K562 (cell line): ENCODE results near the gene SP140L. TPM values are rescaled to one million over a fixed set of nuclear protein-coding genes. Genes with fewer than 3 reads are reported as not detected.

Experiments used
- ATAC-seq: fragments of 200-7000 bp; cut with Tn5 transposase; 3 replicates; pipeline ENCODE4 v1.9.1; 2020; ENCODE audit warnings: moderate library complexity
- BruUV-seq: library from RNA; stranded (reverse); fragments of 400-500 nt; replicated peaks from 2 replicates; lab custom pipeline; 2021; lab: Mats Ljungman, UMichigan
- CTCF ChIA-PET: fragments of 300-600 bp; formaldehyde crosslinking; extraction: SDS; loops from one replicate; lab custom pipeline; 2021; ENCODE audit warnings: low intra/inter-chr PET ratio; lab: Yijun Ruan, JAX
- POLR2A ChIA-PET: fragments of 300-600, 350-650 bp; sonication (Branson Sonifier 250); formaldehyde crosslinking; extraction: SDS; loops from one replicate; lab custom pipeline; 2021; ENCODE audit warnings: antibody characterized with exemption, inconsistent platforms; lab: Yijun Ruan, JAX
- DNase-seq, 4 experiments: peaks; one replicate each; pipeline versions ENCODE4 v3.0.0 to v3.0.0-alpha.2; 2011 to 2018; ENCODE audit warnings: low spot score in 3 of 4, mixed read lengths in 3 of 4; ENCODE audit errors: extremely low read depth in 1 of 4
- FAIRE-seq: peaks from 2 replicates; lab custom pipeline; 2011; peaks lifted over from hg19 to GRCh38; lab: Jason Lieb, UNC
- H2AFZ ChIP-seq: 2 replicates; pipeline ENCODE4 v1.6.0; 2011; ENCODE audit warnings: low read depth, low read length, control low read depth, inconsistent platforms
- H3K27ac ChIP-seq: fragments of 200-600 bp; 3 replicates; pipeline ENCODE4 v1.8.0; 2011; ENCODE audit warnings: low read depth, mild to moderate bottlenecking, control low read depth, inconsistent platforms, low read length, moderate library complexity, mixed read lengths; ENCODE audit errors: extremely low read depth
- H3K27me3 ChIP-seq, 2 experiments: fragments of 300-600 bp in 1 of 2; 2 replicates in 1 of 2; 3 replicates in 1 of 2; pipeline versions ENCODE4 v1.6.0 to v1.8.0; 2011; ENCODE audit warnings: inconsistent platforms in 2 of 2, low read length in 2 of 2, mild to moderate bottlenecking in 1 of 2, mixed read lengths in 1 of 2, moderate library complexity in 1 of 2; ENCODE audit not compliant: control insufficient read depth in 2 of 2, insufficient read depth in 2 of 2
- H3K36me3 ChIP-seq: fragments of 300-600 bp; 3 replicates; pipeline ENCODE4 v1.8.0; 2011; ENCODE audit warnings: mild to moderate bottlenecking, low read length, inconsistent platforms; ENCODE audit not compliant: control insufficient read depth, insufficient read depth
- H3K4me1 ChIP-seq, 2 experiments: fragments of 200-600 bp in 1 of 2; replicated peaks in 1 of 2; 2 replicates in 1 of 2; 3 replicates in 1 of 2; pipeline versions ENCODE4 v1.5.1 to v1.8.0; 2011; ENCODE audit warnings: inconsistent platforms in 2 of 2, low read length in 2 of 2, mild to moderate bottlenecking in 1 of 2, mixed read lengths in 1 of 2, moderate library complexity in 1 of 2; ENCODE audit not compliant: control insufficient read depth in 2 of 2, insufficient read depth in 2 of 2
- H3K4me2 ChIP-seq: 2 replicates; pipeline ENCODE4 v1.6.1; 2011; ENCODE audit warnings: low read length, control low read depth, inconsistent platforms, mixed read lengths; ENCODE audit not compliant: insufficient read depth
- H3K4me3 ChIP-seq: fragments of 200-600 bp; sonication (generic), shearing (Covaris generic); 2 replicates; pipeline ENCODE4 v1.5.1; 2016; ENCODE audit warnings: control low read depth, inconsistent platforms
- H3K79me2 ChIP-seq: fragments of 200-600 bp; 3 replicates; pipeline ENCODE4 v1.8.0; 2011; ENCODE audit warnings: low read length, inconsistent platforms; ENCODE audit not compliant: control insufficient read depth, insufficient read depth
- H3K9ac ChIP-seq, 2 experiments: 2 replicates each; pipeline versions ENCODE4 v1.6.0 to v1.6.1; 2011; ENCODE audit warnings: low read depth in 2 of 2, low read length in 2 of 2, control low read depth in 1 of 2, inconsistent platforms in 1 of 2, mild to moderate bottlenecking in 1 of 2, mixed read lengths in 1 of 2; ENCODE audit not compliant: insufficient read depth in 1 of 2
- H3K9me1 ChIP-seq: one replicate; pipeline ENCODE4 v1.6.0; 2011; ENCODE audit warnings: inconsistent platforms, mild to moderate bottlenecking, low read length, moderate library complexity; ENCODE audit not compliant: control insufficient read depth, insufficient read depth
- H3K9me3 ChIP-seq: replicated peaks from 2 replicates; pipeline ENCODE4 v1.5.1; 2011; ENCODE audit warnings: low read depth, low read length, inconsistent platforms; ENCODE audit not compliant: control insufficient read depth, insufficient read depth
- H4K20me1 ChIP-seq: replicated peaks from 2 replicates; pipeline ENCODE4 v1.6.1; 2011; ENCODE audit warnings: low read length, inconsistent platforms, mixed read lengths; ENCODE audit not compliant: control insufficient read depth, insufficient read depth
- CEBPB ChIP-seq: fragments of 450-650 bp; IDR thresholded peaks from 2 replicates; pipeline ENCODE4 v1.6.1; 2016; ENCODE audit warnings: missing genetic modification characterization, missing compliant biosample characterization
- CEBPG ChIP-seq, 3 experiments: fragments of 200-800 bp in 1 of 3; sonication (Bioruptor generic) in 1 of 3; sonication (generic) in 1 of 3; formaldehyde crosslinking in 1 of 3; IDR thresholded peaks in 2 of 3; conservative IDR thresholded peaks in 1 of 3; 2 replicates each; pipeline versions ENCODE4 v1.6.1 to v1.8.0; 2016 to 2022; ENCODE audit warnings: missing compliant biosample characterization in 2 of 3, missing genetic modification characterization in 2 of 3, mild to moderate bottlenecking in 1 of 3, missing genetic modification reagents in 1 of 3
- HDAC2 ChIP-seq: fragments of 450-650 bp; IDR thresholded peaks from 2 replicates; pipeline ENCODE4 v1.6.1; 2016; ENCODE audit warnings: mild to moderate bottlenecking
- IRF9 ChIP-seq: fragments of 450-650 bp; IDR thresholded peaks from 2 replicates; pipeline ENCODE4 v1.6.1; 2016; ENCODE audit warnings: missing biosample characterization, missing genetic modification characterization
- KDM1A ChIP-seq, 2 experiments: fragments of 450-650 bp; IDR thresholded peaks; 2 replicates each; pipeline ENCODE4 v1.6.1; 2016; ENCODE audit warnings: mild to moderate bottlenecking in 2 of 2
- MTA1 ChIP-seq: fragments of 450-650 bp; IDR thresholded peaks from 2 replicates; pipeline ENCODE4 v1.6.1; 2017; ENCODE audit warnings: borderline replicate concordance
- NELFE ChIP-seq: IDR thresholded peaks from 2 replicates; pipeline ENCODE4 v1.6.1; 2011; ENCODE audit warnings: mild to moderate bottlenecking; ENCODE audit not compliant: insufficient read depth, insufficient read length
- NEUROD1 ChIP-seq: fragments of 150-350 bp; IDR thresholded peaks from 2 replicates; pipeline ENCODE4 v1.6.1; 2014; ENCODE audit warnings: borderline replicate concordance, low read length, low read depth; ENCODE audit not compliant: partially characterized antibody
- PTBP1 ChIP-seq: fragments of 200-400 bp; formaldehyde crosslinking; IDR thresholded peaks from 2 replicates; pipeline ENCODE4 v1.6.1; 2017; ENCODE audit warnings: low read depth, low read length
- SMAD2 ChIP-seq: fragments of 150-350 bp; IDR thresholded peaks from 2 replicates; pipeline ENCODE4 v1.6.1; 2014; ENCODE audit warnings: low read depth, mild to moderate bottlenecking, low read length
- TOE1 ChIP-seq, 2 experiments: fragments of 450-650 bp in 1 of 2; sonication (generic) in 1 of 2; formaldehyde crosslinking in 1 of 2; IDR thresholded peaks; 2 replicates each; pipeline versions ENCODE4 v1.7.1 to v1.8.0; 2016 to 2022; ENCODE audit warnings: borderline replicate concordance in 2 of 2, mild to moderate bottlenecking in 2 of 2, antibody characterized with exemption in 1 of 2, inconsistent platforms in 1 of 2, low read depth in 1 of 2, missing genetic modification reagents in 1 of 2, moderate library complexity in 1 of 2
- ZNF644 ChIP-seq: fragments of 200-800 bp; sonication (Bioruptor generic); IDR thresholded peaks from 2 replicates; pipeline ENCODE4 v1.6.1; 2016; ENCODE audit warnings: low read depth, missing genetic modification characterization, missing compliant biosample characterization
- WGBS: fragments of 100-300 bp; shearing (Covaris generic); methylation state at CpG from one replicate; pipeline ENCODE4 v1.1.6; 2016; ENCODE audit warnings: low coverage, mixed read lengths; ENCODE audit not compliant: insufficient coverage; ENCODE audit errors: missing lambda C conversion rate; 5-methylcytosine and 5-hydroxymethylcytosine counted together
- in situ Hi-C: fragments of 300-500 bp; cut with MboI; formaldehyde crosslinking; loops from 4 replicates; pipeline ENCODE4 v1.15.0; 2018; ENCODE audit warnings: inconsistent platforms, mixed read lengths
- intact Hi-C: fragments of 100-400 bp; cut with micrococcal nuclease; formaldehyde crosslinking; loops from 2 replicates; pipeline ENCODE4 v1.14.2; 2022
- polyA plus RNA-seq, 8 experiments: library from polyadenylated mRNA; depleted of rRNA in 4 of 8; stranded (reverse) in 5 of 8; unstranded in 3 of 8; fragments of >200 nt; fragmentation: Nextera tagmentation in 2 of 8; fragmentation: Illumina TruSeq in 1 of 8; extraction: Ambion mirVana in 2 of 8; extraction: Trizol in 1 of 8; gene quantifications; 2 replicates each; pipeline versions ENCODE4 v1.2.1 to v1.2.3, GENCODE V29; 2011 to 2014; ENCODE audit warnings: inconsistent platforms in 1 of 8, missing spikeins in 1 of 8
- total RNA-seq, 7 experiments: library from RNA; depleted of rRNA in 6 of 7; stranded (reverse); fragments of >200 nt in 6 of 7; fragmentation: Illumina TruSeq in 2 of 7; extraction: Trizol in 2 of 7; gene quantifications; 2 replicates each; pipeline versions ENCODE4 v1.2.1 to v1.2.3, GENCODE V29; 2011 to 2021; ENCODE audit warnings: low replicate concordance in 1 of 7

The SP140L gene
- total and polyA plus RNA-seq, 9 of the 15 experiments (the other 6 are each of a cell fraction or from before 2014, with no cell fraction given): 4.0 to 15.5 (median 11.3) TPM

- H3K9me3 ChIP-seq: peaks cover 5% of the 10 kb centered on the region
- WGBS: 57% methylated on average over 3 of the region's 9 CpGs
- no peak overlapping the region for H3K4me2 ChIP-seq
- TF ChIP-seq PTBP1 (no peak), CEBPG (CRISPR knock-in tag; IDR thresholded peaks at IDR 0.05) (no peak), CEBPG (tag; conservative IDR thresholded peaks at IDR 0.05 in 1 of 2, IDR thresholded peaks at IDR 0.05 in 1 of 2) (peak; percentile 38 to 83; a peak in 2 of 4 replicates), IRF9 (tag) (0 out of 2 replicates have a peak, but pooled peaks have one; percentile 20), CEBPB (tag) (peak; percentile 76), KDM1A (IDR thresholded peaks at IDR 0.05) (no peak), MTA1 (no peak), ZNF644 (tag) (no peak), NELFE (no peak), SMAD2 (no peak), TOE1 (IDR thresholded peaks at IDR 0.05; ENCODE audit: borderline replicate concordance) (no peak), TOE1 (CRISPR knock-in tag; IDR thresholded peaks at IDR 0.05; ENCODE audit: borderline replicate concordance, low read depth) (no peak), HDAC2 (no peak), NEUROD1 (no peak)
- no peaks in the 10 kb centered on the region for H3K9me1 ChIP-seq
- no peak for DNase-seq
- H3K36me3 ChIP-seq: no peaks in the 10 kb centered on the region
- H3K4me1 ChIP-seq: peaks cover 12 to 16% of the 10 kb centered on the region in 2 experiments; a peak in 4 of 5 replicates
- H3K9ac ChIP-seq: no peak overlapping the region
- no peak for FAIRE-seq
- H4K20me1 ChIP-seq: no peaks in the 10 kb centered on the region
- H3K27me3 ChIP-seq: no peaks in the 10 kb centered on the region
- no TSS peak for BruUV-seq
- H2AFZ ChIP-seq: no peak overlapping the region
- ChIA-PET POLR2A (interaction anchor here (0.6 kb wide), 1 partner anchor 225 kb away, joined by 3 read pairs; no protein-coding TSS in a partner anchor), CTCF (no interaction called here)
- intact Hi-C loops (loop anchor here (10.0 kb wide), 1 partner anchor 289 kb away; no protein-coding TSS in a partner anchor), in situ Hi-C loops (no loop called here)
- H3K4me3 ChIP-seq: no peak overlapping the region
- no peak for ATAC-seq
- H3K27ac ChIP-seq: no peak overlapping the region
- peaks cover 7% of the 10 kb centered on the region; the same call in 2 of the 3 replicates for H3K79me2 ChIP-seq
Measured at GRCh38 chr2:230325316-230326243, 1.4 kb upstream of the SP140L start.
